DND-41 (cell line): Measurements from ENCODE around the gene EIF3J.

ENCODE experiments used
- CTCF ChIP-seq: IDR thresholded peaks from 2 replicates; pipeline ENCODE4 v1.5.1; 2012; ENCODE audit warnings: borderline replicate concordance, low read length, moderate library complexity, mild to moderate bottlenecking; ENCODE audit not compliant: poor library complexity, severe bottlenecking; ENCODE audit errors: extremely low read depth
- EZH2 ChIP-seq: IDR thresholded peaks from 3 replicates; pipeline ENCODE4 v1.6.1; 2012; ENCODE audit warnings: borderline replicate concordance, low read depth, mild to moderate bottlenecking, moderate library complexity, low read length, inconsistent platforms; ENCODE audit not compliant: severe bottlenecking

DNA sequence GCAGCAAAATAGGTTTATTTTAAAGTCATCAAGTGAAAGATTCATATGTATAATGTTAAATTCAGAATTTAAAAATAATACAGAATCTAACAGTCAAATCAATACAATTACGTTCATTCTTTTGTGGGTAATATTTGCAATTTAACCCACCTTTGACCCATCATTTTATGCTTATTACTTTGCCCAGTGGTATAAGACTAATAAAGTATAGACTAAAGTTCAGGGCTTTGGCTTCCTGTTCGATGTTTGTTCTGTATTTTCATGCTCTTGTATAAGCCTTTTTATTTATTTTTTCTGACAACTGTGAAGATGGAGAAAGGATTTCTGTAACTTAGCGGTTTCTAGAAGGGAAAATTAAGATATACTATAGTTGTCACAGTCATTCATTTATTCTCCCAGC lies 44.3 kb upstream of the EIF3J start:
- TF ChIP-seq EZH2 (no peak), CTCF (no peak)
